Measurements from ENCODE around the gene ZIC4. TPM values are rescaled to one million over a fixed set of nuclear protein-coding genes. Genes with fewer than 3 reads are reported as not detected.

The ZIC4 gene
- total RNA-seq, result not detected in 3 replicates

DNA sequence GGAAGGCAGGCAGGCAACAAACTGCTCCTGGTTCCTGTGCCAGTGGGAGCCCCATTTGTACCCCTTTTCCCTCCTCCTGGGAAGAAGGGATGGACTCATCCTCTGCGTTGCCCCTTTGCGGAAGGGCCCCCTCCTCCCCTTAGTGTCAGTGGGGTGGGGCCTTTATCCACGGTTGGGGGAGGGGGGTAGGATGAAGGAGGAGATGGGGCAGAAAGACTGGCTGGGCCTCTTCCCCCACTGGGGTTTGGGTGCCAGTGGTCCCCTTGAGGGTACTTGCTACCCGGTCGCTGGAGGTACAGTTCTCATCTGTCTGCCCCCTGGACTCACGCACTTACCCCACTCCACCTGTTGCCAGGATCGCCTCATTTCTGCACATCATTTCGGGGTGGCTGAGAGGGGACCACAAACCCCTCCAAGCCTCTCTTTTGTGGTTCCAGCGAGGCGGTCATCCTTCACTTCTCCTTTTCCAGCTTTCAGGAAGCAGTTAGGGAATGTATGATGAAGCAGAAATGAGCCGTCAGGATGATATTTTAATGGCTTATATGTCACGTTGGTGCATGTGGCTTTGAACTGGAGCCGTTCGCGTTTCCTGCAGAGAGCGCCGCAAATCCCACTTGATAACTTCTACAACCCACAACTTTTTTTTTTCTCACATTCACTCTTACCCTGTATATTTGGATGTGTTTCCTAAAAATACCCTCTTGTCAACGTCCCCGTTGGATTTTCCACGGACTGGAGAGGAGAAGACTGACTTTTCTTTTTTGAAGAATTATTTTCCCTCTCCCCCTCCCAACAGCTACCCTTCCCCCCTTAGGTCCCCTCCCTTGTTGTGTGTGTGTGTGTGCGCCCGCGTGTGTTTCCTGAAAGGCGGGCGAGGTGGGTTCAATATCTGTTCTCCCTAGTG, at the start of gene ZIC4:
Gene ZIC4, minus strand, starts transcription at position 516 of the 904 bp plus-strand sequence. CDS start 3,746 bp downstream, outside the sequence.
- peaks cover 13% of the 10 kb centered on the region for H3K4me1 Mint-ChIP-seq
- H3K27me3 Mint-ChIP-seq (ENCODE audit: low read depth), result peaks cover 99% of the 10 kb centered on the region
- DNase-seq (ENCODE audit: low spot score in 2 of 2, unreplicated experiment in 2 of 2), result no peak
- no peaks in the 10 kb centered on the region for H3K9me3 Mint-ChIP-seq
- H3K36me3 Mint-ChIP-seq, result no peaks in the 10 kb centered on the region
- H3K27ac Mint-ChIP-seq, result no peak within 1 kb of the TSS
- no peak within 1 kb of the TSS for H3K4me3 Mint-ChIP-seq
- no peak for TF ChIP-seq CTCF (IDR thresholded peaks at IDR 0.05; ENCODE audit: unreplicated experiment)

- Mint-ChIP-seq H3K9me3 (no peaks in the 10 kb centered on the region), H3K36me3 (no peaks in the 10 kb centered on the region), H3K4me3 (no peak overlapping the region), H3K27ac (no peak overlapping the region), H3K27me3 (ENCODE audit: low read depth) (peaks cover 33% of the 10 kb centered on the region), H3K4me1 (no peaks in the 10 kb centered on the region)
- TF ChIP-seq CTCF (IDR thresholded peaks at IDR 0.05; ENCODE audit: unreplicated experiment), result no peak
- DNase-seq (ENCODE audit: low spot score in 2 of 2, unreplicated experiment in 2 of 2), result no peak
Measured at GRCh38 chr3:147449669-147450068, 43.3 kb upstream of the ZIC4 start.

- TF ChIP-seq CTCF (IDR thresholded peaks at IDR 0.05; ENCODE audit: unreplicated experiment), result no peak
- H3K36me3 Mint-ChIP-seq, result no peaks in the 10 kb centered on the region
- peaks cover 34% of the 10 kb centered on the region for H3K27me3 Mint-ChIP-seq (ENCODE audit: low read depth)
- DNase-seq (ENCODE audit: low spot score in 2 of 2, unreplicated experiment in 2 of 2), result no peak
- H3K4me1 Mint-ChIP-seq, result no peaks in the 10 kb centered on the region
- no peak overlapping the region for H3K27ac Mint-ChIP-seq
- H3K4me3 Mint-ChIP-seq, result no peak overlapping the region
- H3K9me3 Mint-ChIP-seq, result no peaks in the 10 kb centered on the region
Measured at GRCh38 chr3:147447224-147447623, 40.9 kb upstream of the ZIC4 start.

- Mint-ChIP-seq H3K4me1 (no peaks in the 10 kb centered on the region), H3K27me3 (ENCODE audit: low read depth) (peaks cover 70% of the 10 kb centered on the region), H3K4me3 (no peak overlapping the region), H3K9me3 (no peaks in the 10 kb centered on the region), H3K36me3 (no peaks in the 10 kb centered on the region), H3K27ac (no peak overlapping the region)
- no peak for DNase-seq (ENCODE audit: low spot score in 2 of 2, unreplicated experiment in 2 of 2)
- no peak for TF ChIP-seq CTCF (IDR thresholded peaks at IDR 0.05; ENCODE audit: unreplicated experiment)
Measured at GRCh38 chr3:147431751-147432150, 25.4 kb upstream of the ZIC4 start.

DNA sequence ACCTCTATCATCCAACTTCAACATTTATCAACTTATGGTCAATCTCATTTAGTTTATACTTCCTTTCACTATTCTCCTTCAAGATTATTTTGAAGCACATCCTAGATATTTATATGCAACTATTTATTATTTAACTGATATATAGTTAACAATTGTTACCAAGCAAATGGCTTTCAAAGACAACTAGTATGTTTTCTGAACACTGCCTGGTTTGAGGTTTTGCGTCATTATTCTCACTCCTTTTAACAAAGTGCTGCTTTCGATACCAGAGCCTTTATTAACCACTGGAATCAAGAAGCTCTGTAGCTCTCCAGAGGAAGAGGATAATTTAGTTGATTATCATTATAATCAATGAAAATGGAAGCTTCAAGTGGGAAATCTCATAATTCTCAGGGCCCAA, 22.4 kb upstream of the ZIC4 start:
- no peaks in the 10 kb centered on the region for H3K9me3 Mint-ChIP-seq

More for the DNA sequence above, 22.4 kb upstream of the ZIC4 start:
- no peaks in the 10 kb centered on the region for H3K36me3 Mint-ChIP-seq
- H3K27me3 Mint-ChIP-seq (ENCODE audit: low read depth), result peaks cover 90% of the 10 kb centered on the region
- no peaks in the 10 kb centered on the region for H3K4me1 Mint-ChIP-seq
- no peak for DNase-seq (ENCODE audit: low spot score in 2 of 2, unreplicated experiment in 2 of 2)
- TF ChIP-seq CTCF (IDR thresholded peaks at IDR 0.05; ENCODE audit: unreplicated experiment), result no peak
- H3K27ac Mint-ChIP-seq, result no peak overlapping the region
- H3K4me3 Mint-ChIP-seq, result no peak overlapping the region
